Choroid plexus epithelial cell (primary cell): Measurements from ENCODE around the gene NT5E.
"Not testable (repeated sequence)": the region's sequence is repeated elsewhere in the genome, so short reads cannot be mapped to it uniquely, and the experiment has no call there.

Experiments
- DNase-seq: peaks from one replicate; pipeline ENCODE4 v3.0.0-alpha.2; 2010; ENCODE audit warnings: low read depth
- H3K4me3 ChIP-seq: 2 replicates; pipeline ENCODE4 v1.5.1; 2011; ENCODE audit warnings: low read depth, mild to moderate bottlenecking, control low read depth, low read length, moderate library complexity
- CTCF ChIP-seq: conservative IDR thresholded peaks from 2 replicates; pipeline ENCODE4 v1.5.1; 2011; ENCODE audit warnings: low read depth, mild to moderate bottlenecking, control low read depth, inconsistent platforms, low read length, moderate library complexity

The NT5E gene

GRCh38 chr6:85449818-85450759, at the start of gene NT5E:
NT5E (plus strand) TSS chr6:85450083; CDS start chr6:85450140, 57 bp downstream.
- peak; percentile 18 for TF ChIP-seq CTCF
- peak; percentile 74 for DNase-seq
- peak within 1 kb of the TSS; percentile 89 for H3K4me3 ChIP-seq

GRCh38 chr6:85400331-85400730, 49.6 kb upstream of the NT5E start:
- no peak for DNase-seq
- TF ChIP-seq CTCF: no peak
- H3K4me3 ChIP-seq: no peak overlapping the region

DNA sequence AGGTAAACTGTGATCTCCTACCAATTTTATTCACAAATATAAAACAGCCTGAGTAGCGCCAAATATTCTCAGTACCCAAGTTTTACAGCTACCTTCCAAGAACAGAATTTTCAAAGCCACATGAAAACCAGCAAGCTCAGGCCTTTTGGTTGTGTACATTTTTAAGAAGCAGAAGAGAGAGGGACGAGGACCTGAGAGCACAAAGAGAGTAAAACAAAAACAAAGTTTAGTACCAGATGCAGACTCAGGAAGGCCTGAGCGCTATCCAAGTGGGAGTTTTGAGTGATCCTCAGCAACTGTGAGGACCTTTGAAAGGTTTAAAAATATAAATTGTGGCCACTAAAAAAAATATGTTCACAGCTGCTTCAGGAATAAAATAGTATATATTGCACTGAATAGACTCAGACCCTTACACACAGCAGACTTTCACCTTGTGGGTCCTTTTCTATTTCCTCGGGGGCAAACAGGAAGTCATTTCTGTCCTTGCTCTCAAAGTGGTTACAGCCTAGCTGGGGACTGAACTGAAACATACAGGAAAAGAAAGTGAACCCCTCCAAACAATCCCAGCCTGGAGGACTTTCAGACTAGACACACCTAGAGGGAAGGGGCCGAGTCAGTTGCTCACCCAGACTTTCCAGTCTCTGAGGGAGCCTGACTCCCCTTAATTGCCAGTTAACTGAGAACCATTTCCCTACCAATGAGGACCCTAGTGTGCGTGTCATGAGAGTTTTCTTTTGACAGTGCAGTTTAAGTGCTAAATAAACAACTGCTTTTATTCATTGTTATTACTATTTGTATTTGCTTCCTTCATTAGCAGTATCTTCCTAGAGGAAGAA, 48.5 kb upstream of the NT5E start:
- peak; percentile 24 for DNase-seq
- H3K4me3 ChIP-seq: no peak overlapping the region
- no peak for TF ChIP-seq CTCF

DNA sequence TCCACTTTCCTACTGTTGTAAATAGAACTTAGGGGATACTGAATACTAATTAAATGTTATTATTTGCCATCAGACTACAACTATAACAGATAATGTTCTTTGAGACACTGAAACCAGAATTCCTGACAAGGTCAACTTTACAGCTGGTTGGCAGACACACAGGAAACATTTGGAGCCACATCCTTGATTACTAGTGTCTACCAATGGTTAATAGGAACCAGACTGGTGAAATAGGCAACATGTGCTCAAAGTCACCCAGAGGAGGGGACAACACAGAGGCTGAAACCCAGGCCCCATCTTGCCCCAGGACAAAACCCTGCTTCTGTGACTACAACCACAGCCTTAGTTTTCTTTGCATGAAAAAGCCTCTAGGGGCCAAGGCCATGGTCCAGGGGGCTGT, 47.8 kb upstream of the NT5E start:
- TF ChIP-seq CTCF: no peak
- H3K4me3 ChIP-seq: no peak overlapping the region
- DNase-seq: no peak

DNA sequence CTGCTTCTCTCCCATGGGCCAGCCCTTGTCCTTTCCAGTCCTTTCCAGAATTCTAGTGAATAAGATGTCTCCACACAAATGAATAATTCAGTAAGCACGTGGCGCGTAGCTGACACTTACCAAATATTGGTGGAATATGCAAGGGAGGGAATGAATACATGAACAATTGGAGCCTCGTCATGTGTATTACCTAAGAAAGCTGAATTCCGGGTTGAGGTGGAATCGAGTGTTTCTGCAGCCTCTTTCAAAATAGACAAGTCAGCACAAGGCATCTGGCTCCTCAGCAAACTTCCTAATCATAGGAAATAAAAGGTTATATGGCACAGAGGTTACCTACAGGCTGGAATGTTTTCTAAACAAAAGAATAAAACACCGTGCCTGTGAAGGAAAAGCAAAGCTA, 47.0 kb upstream of the NT5E start:
- DNase-seq: peak; percentile 63
- no peak for TF ChIP-seq CTCF
- no peak overlapping the region for H3K4me3 ChIP-seq

- peak; percentile 96 for DNase-seq
- H3K4me3 ChIP-seq: no peak overlapping the region
- no peak for TF ChIP-seq CTCF
Observed at GRCh38 chr6:85403331-85404015, 46.4 kb upstream of the NT5E start.

GRCh38 chr6:85404016-85404563, 45.8 kb upstream of the NT5E start:
- not testable (repeated sequence) for H3K4me3 ChIP-seq, DNase-seq
